ENCODE data around the gene ATP6V1G2.
A peak's percentile ranks its signal among the peaks of the same experiment; 100 is the strongest.

ATP6V1G2 gene

GRCh38 chr6:31547727-31548543 is 1.5 kb upstream of the ATP6V1G2 start:
- no peak for DNase-seq

- DNase-seq = peak; percentile 95 to 99
These were observed 734 bp upstream of the ATP6V1G2 start, which contains the start of gene NFKBIL1 for GRCh38 chr6:31546958-31547726. TSS of gene NFKBIL1 (plus strand) at chr6:31547608. CDS start at chr6:31547695, 87 bp downstream.

- DNase-seq = no peak
These were observed 1.1 kb downstream of the ATP6V1G2 start for GRCh38 chr6:31545291-31545690.

GRCh38 chr6:31544676-31545075 is 1.7 kb downstream of the ATP6V1G2 start:
- DNase-seq = no peak

- no peak for DNase-seq
These were observed 2.8 kb downstream of the ATP6V1G2 start for GRCh38 chr6:31543639-31544038.

- peak; percentile 93 to 98 for DNase-seq
These were observed 4.5 kb downstream of the ATP6V1G2 start, which contains the start of gene DDX39B for GRCh38 chr6:31541658-31542521. TSS of gene DDX39B (minus strand) at chr6:31542003. CDS start at chr6:31540532, 1,471 bp downstream.

GRCh38 chr6:31541059-31541657 is 5.2 kb downstream of the ATP6V1G2 start:
- DNase-seq = no peak

- DNase-seq = no peak
These were observed 5.8 kb downstream of the ATP6V1G2 start for GRCh38 chr6:31540640-31541039.

GRCh38 chr6:31538805-31539400 is 7.5 kb downstream of the ATP6V1G2 start:
- DNase-seq = no peak

- DNase-seq = no peak
These were observed 10.7 kb downstream of the ATP6V1G2 start for GRCh38 chr6:31535538-31536324.

- DNase-seq = no peak
These were observed 11.8 kb downstream of the ATP6V1G2 start for GRCh38 chr6:31534521-31535040.

GRCh38 chr6:31534011-31534410 is 12.4 kb downstream of the ATP6V1G2 start:
- DNase-seq = no peak

- DNase-seq = no peak
These were observed 13.0 kb downstream of the ATP6V1G2 start for GRCh38 chr6:31533455-31533841.

- DNase-seq = no peak
These were observed 13.6 kb downstream of the ATP6V1G2 start for GRCh38 chr6:31532644-31533454.

- no peak for DNase-seq
These were observed 14.4 kb downstream of the ATP6V1G2 start for GRCh38 chr6:31531771-31532643.

- DNase-seq = no peak
These were observed 15.2 kb downstream of the ATP6V1G2 start for GRCh38 chr6:31531162-31531561.

- no peak for DNase-seq
These were observed 15.7 kb downstream of the ATP6V1G2 start for GRCh38 chr6:31530659-31531058.

- DNase-seq = no peak
These were observed 16.9 kb downstream of the ATP6V1G2 start for GRCh38 chr6:31529329-31530150.

Measured in hippocampal formation (tissue), 2 donors.